Mucosa of rectum (tissue), 2 donors: ENCODE results near the gene UCHL3.

Source experiments
- H3K27ac ChIP-seq, 2 donors: one replicate each; pipeline ENCODE4 v1.7.0; 2013; ENCODE audit warnings: inconsistent platforms in 2 of 2, low read depth in 2 of 2, low read length in 2 of 2
- H3K27me3 ChIP-seq, 2 donors: one replicate each; pipeline ENCODE4 v1.7.0; 2013; ENCODE audit warnings: low read length in 2 of 2; ENCODE audit not compliant: control insufficient read depth in 2 of 2, insufficient read depth in 2 of 2
- H3K36me3 ChIP-seq, 2 donors: one replicate each; pipeline ENCODE4 v1.7.0; 2013; ENCODE audit warnings: low read length in 2 of 2; ENCODE audit not compliant: control insufficient read depth in 2 of 2, insufficient read depth in 2 of 2
- H3K4me1 ChIP-seq, 2 donors: one replicate each; pipeline ENCODE4 v1.7.0; 2013; ENCODE audit warnings: low read length in 2 of 2, mild to moderate bottlenecking in 1 of 2; ENCODE audit not compliant: control insufficient read depth in 2 of 2, insufficient read depth in 2 of 2
- H3K4me3 ChIP-seq, 2 donors: one replicate each; pipeline ENCODE4 v1.7.0; 2013; ENCODE audit warnings: low read length in 2 of 2
- H3K9ac ChIP-seq, 2 donors: one replicate each; pipeline ENCODE4 v1.7.0; 2013; ENCODE audit warnings: low read length in 2 of 2, low read depth in 1 of 2, mild to moderate bottlenecking in 1 of 2
- H3K9me3 ChIP-seq, 2 donors: one replicate each; pipeline ENCODE4 v1.7.0; 2013; ENCODE audit warnings: low read length in 2 of 2; ENCODE audit not compliant: control insufficient read depth in 2 of 2
- donor health status: healthy.
- donor health status: Normal muscosa, but diverticular disease.

Gene UCHL3

DNA sequence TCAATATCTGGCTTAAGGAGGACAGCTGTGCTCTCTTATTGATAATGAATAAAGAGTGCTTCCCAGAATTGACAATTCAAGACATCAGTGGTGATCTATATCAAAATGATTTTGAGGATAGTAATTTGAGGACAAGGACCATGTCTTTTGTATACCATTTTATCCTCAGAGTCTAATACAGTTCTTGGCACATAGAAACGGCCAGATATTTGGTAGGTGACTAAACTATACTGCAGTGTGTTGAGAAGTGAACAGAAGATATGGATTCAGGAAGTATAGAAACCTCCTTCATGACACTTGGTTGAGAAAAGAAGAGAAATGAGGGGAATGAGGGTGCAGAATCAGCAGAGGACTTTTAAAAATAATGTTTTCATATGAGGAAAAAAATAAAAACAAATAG lies 70.4 kb downstream of the UCHL3 start:
- Histone ChIP-seq H3K36me3 (no peaks in the 10 kb centered on the region), H3K27me3 (no peaks in the 10 kb centered on the region), H3K9me3 (no peaks in the 10 kb centered on the region), H3K4me1 (no peaks in the 10 kb centered on the region), H3K27ac (no peak overlapping the region), H3K9ac (no peak overlapping the region), H3K4me3 (no peak overlapping the region)

- no peaks in the 10 kb centered on the region for H3K27me3 ChIP-seq
- H3K27ac ChIP-seq, result no peak overlapping the region
- no peak overlapping the region for H3K4me3 ChIP-seq
- H3K9me3 ChIP-seq, result no peaks in the 10 kb centered on the region
- no peak overlapping the region for H3K9ac ChIP-seq
- no peaks in the 10 kb centered on the region for H3K4me1 ChIP-seq
- H3K36me3 ChIP-seq, result no peaks in the 10 kb centered on the region
These were observed 71.6 kb downstream of the UCHL3 start for GRCh38 chr13:75621147-75621546.

- H3K9ac ChIP-seq, result no peak overlapping the region
- no peak overlapping the region for H3K4me3 ChIP-seq
- H3K27me3 ChIP-seq, result no peaks in the 10 kb centered on the region
- H3K27ac ChIP-seq, result no peak overlapping the region
- no peaks in the 10 kb centered on the region for H3K9me3 ChIP-seq
- H3K36me3 ChIP-seq, result no peaks in the 10 kb centered on the region
- no peaks in the 10 kb centered on the region for H3K4me1 ChIP-seq
These were observed 79.2 kb downstream of the UCHL3 start for GRCh38 chr13:75628801-75629200.

DNA sequence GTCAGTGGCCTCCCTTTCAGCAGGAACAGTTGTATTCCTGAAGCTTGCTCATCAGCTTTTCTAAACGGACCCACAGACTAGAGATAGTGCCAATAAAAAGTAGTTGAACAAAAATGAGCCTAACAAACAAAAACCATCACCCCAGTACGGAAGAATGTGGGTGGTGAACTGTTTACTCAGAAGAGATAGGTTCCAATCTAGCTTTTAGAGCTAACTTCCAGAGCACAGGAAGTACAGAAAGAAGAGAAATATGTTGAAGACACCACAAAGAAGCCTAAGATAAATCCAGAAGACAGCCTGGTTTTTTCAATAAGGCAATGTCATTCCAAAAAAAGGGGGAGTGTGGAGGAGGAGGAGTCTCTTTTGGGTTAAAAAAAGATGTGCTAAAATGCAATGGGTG lies 83.7 kb downstream of the UCHL3 start:
- Histone ChIP-seq H3K27ac (no peak overlapping the region), H3K36me3 (no peaks in the 10 kb centered on the region), H3K4me3 (no peak overlapping the region), H3K9ac (no peak overlapping the region), H3K4me1 (peaks cover 6 to 12% of the 10 kb centered on the region in 2 donors), H3K27me3 (peaks cover 0 to 2% of the 10 kb centered on the region in 2 donors), H3K9me3 (no peaks in the 10 kb centered on the region)

GRCh38 chr13:75635101-75635827 lies 85.7 kb downstream of the UCHL3 start:
- Histone ChIP-seq H3K27ac (no peak overlapping the region), H3K4me1 (peaks cover 6 to 12% of the 10 kb centered on the region in 2 donors), H3K9me3 (no peaks in the 10 kb centered on the region), H3K27me3 (peaks cover 0 to 2% of the 10 kb centered on the region in 2 donors), H3K36me3 (no peaks in the 10 kb centered on the region), H3K4me3 (peak overlapping the region; percentile 26 to 65), H3K9ac (peak overlapping the region in 1 of 2 donors; percentile 62)

GRCh38 chr13:75635828-75636435 lies 86.3 kb downstream of the UCHL3 start, which contains the start of gene LMO7:
TSS of gene LMO7 (plus strand) at chr13:75636330. CDS start at chr13:75636658, 328 bp downstream.
- Histone ChIP-seq H3K9me3 (no peaks in the 10 kb centered on the region), H3K27me3 (peaks cover 0 to 2% of the 10 kb centered on the region in 2 donors), H3K4me3 (peak within 1 kb of the TSS; percentile 65 to 83), H3K9ac (peak within 1 kb of the TSS; percentile 60 to 62), H3K27ac (no peak within 1 kb of the TSS), H3K36me3 (no peaks in the 10 kb centered on the region), H3K4me1 (peaks cover 6 to 12% of the 10 kb centered on the region in 2 donors)

DNA sequence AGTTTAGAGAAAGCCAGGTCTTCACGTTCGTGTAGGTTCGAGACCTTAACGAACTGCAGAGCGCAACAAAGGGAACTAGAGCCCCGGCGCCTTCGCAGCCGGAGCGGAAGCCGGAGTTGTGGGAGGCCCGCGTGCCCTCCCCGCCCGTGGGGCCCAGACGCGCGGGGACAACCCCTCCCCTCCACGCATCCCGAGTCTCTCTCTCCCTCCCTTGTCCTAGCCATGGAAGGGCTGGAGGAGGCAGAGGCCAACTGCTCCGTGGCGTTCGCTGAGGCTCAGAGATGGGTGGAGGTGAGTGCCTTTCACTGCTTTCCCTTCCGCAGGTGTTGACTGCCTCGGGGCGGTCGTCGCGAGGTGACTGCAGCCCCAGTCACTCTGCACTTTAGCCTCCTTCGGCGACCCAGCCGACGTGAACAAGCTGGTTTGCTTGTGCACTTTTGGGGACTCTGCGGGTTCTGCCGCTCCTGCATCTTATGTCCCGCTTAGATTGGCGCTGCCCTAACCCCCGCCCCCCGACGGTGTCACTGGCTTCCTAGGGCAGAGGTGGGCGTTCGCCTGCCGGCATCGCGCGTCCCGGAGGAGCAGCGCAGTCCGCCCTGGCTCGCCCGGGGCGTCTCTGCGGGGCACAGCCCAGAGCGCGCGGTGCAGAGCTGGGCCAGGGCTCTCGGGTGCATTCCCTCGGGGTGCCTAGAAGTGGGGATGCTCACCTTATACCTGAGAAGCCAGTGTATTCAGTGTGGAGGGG lies 87.0 kb downstream of the UCHL3 start:
- no peak overlapping the region for H3K27ac ChIP-seq
- peak overlapping the region; percentile 59 to 60 for H3K9ac ChIP-seq
- H3K4me1 ChIP-seq, result peaks cover 6 to 12% of the 10 kb centered on the region in 2 donors
- H3K27me3 ChIP-seq, result peaks cover 0 to 2% of the 10 kb centered on the region in 2 donors
- no peaks in the 10 kb centered on the region for H3K36me3 ChIP-seq
- H3K4me3 ChIP-seq, result peak overlapping the region; percentile 65 to 83
- no peaks in the 10 kb centered on the region for H3K9me3 ChIP-seq

DNA sequence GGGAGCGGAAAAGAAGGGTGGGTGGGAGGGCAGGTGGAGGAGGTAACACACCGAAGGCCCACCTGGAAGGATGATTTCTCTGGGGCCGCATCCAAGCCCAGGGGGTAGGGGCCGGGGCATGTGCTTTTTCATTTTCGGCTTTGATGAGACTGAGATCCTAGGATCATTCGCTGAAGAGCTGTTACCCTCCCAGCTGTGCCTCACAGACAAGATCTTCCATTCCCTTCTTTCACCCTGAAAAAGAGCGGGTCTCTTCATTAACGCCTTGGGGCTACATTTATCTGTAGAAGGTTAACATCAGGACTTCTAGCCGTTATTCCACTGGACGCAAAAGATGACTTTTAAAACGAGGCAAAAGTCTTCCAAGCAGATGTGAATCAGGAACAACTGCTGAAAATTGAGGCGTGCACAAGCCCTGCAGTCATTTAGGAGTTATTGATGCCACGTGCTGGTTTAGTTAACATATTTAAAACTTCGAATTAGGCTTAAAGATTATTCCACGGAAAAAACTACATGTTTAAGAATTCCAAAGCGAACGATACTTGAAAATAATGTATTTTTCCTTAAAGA lies 87.7 kb downstream of the UCHL3 start:
- no peaks in the 10 kb centered on the region for H3K9me3 ChIP-seq
- H3K36me3 ChIP-seq, result no peaks in the 10 kb centered on the region
- peaks cover 0 to 2% of the 10 kb centered on the region in 2 donors for H3K27me3 ChIP-seq
- H3K27ac ChIP-seq, result no peak overlapping the region
- H3K9ac ChIP-seq, result no peak overlapping the region
- peak overlapping the region in 1 of 2 donors; percentile 52 for H3K4me3 ChIP-seq
- peaks cover 6 to 12% of the 10 kb centered on the region in 2 donors for H3K4me1 ChIP-seq

DNA sequence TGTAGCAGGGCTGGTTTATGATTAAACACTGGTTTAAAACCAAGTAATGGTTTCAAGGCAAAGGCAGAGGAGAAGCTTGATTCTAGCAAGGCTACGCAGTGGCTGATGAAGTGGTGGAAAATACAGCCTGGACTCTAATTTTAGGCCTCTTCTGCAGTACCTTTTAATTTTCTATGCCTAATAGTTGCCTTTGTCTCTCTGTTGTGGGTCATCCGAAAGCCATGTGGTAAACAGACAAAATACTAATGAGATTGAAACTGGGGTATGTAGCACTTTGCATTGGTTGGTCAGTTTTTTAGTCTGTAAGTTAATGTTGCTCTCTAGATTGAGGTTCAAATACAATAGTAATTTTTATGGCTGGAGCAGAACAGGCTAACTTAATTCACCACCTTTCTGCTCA lies 89.9 kb downstream of the UCHL3 start:
- Histone ChIP-seq H3K27ac (no peak overlapping the region), H3K9ac (no peak overlapping the region), H3K27me3 (peaks cover 0 to 2% of the 10 kb centered on the region in 2 donors), H3K9me3 (no peaks in the 10 kb centered on the region), H3K4me3 (no peak overlapping the region), H3K36me3 (no peaks in the 10 kb centered on the region), H3K4me1 (peaks cover 6 to 12% of the 10 kb centered on the region in 2 donors)

DNA sequence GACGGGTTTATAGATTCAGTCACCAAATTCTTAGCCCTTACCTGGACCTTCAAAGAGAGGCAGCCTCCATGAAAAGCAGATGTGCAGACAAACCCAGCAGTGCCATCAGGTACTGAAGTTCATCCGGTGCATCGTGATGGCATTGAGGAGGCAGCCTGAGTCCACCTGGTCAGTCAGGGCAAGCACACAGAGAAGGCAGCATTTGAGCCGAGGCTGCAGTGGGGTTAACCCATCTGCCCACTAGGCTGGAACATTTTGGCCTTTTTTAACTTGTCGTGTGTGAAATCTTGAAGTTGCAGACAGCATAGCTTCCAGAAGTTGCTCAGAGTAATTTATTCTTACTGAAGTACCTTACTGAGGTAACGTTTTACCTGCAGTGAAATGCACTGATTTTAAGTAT lies 91.4 kb downstream of the UCHL3 start:
- no peak overlapping the region for H3K4me3 ChIP-seq
- H3K36me3 ChIP-seq, result no peaks in the 10 kb centered on the region
- no peaks in the 10 kb centered on the region for H3K9me3 ChIP-seq
- H3K9ac ChIP-seq, result no peak overlapping the region
- H3K4me1 ChIP-seq, result peaks cover 6% of the 10 kb centered on the region in 2 donors
- H3K27ac ChIP-seq, result no peak overlapping the region
- H3K27me3 ChIP-seq, result peaks cover 0 to 2% of the 10 kb centered on the region in 2 donors
